ENCODE results near the gene PARD6B.

DNA sequence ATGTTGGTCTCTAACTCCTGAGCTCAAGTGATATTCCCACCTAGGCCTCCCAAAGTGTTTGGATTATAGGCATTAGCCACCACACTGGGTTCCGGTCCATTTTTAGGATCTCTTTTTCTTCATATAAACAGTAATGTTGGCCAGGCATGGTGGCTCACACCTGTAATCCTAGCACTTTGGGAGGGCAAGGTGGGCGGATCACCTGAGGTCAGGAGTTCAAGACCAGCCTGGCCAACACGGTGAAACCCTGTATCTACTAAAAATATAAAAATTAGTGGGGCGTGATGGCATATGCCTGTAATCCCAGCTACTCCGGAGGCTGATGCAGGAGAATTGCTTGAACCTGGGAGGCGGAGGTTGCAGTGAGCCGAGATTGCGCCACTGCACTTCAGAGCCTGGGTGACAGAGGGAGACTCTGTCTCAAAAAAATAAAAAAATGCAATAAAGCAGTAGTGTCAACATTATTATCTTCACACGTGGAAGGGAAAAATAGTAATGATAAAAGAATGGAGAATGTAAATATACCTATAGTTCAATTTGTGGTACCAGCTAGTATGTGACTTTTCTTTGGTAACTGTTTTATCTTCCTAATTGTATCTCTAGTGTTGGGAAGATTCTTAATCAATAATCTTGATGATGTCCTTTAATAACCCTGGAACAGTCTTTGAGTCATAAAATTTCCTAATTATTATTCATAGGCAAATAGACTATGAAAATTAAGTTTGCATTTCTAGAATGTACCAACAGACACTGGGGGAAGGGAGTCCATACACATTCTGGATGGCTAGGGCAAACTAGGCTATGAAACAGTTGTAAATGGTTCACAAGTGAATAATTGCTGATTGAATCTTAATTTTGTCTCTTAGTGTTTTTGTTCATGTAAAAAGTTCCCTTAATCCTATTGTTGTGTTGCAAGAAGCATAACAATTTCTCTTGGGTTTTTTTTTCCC is 3.6 kb downstream of the PARD6B start:
- TF ChIP-seq POLR2A (IDR thresholded peaks at IDR 0.05; ENCODE audit: low read depth, low read length) (no peak), POLR2AphosphoS5 (IDR thresholded peaks at IDR 0.05; ENCODE audit: low read depth, low read length) (no peak), TAF1 (IDR thresholded peaks at IDR 0.05; ENCODE audit: borderline replicate concordance, low read depth, low read length) (no peak)

Data from GM12892 (cell line).